B cell (primary cell): ENCODE measurements around the gene PLEKHJ1. TPM values are rescaled to one million over a fixed set of nuclear protein-coding genes. Genes with fewer than 3 reads are reported as not detected.

Experiments
- ATAC-seq: fragments of 200-7000 bp; cut with Tn5 transposase; one replicate; pipeline ENCODE4 v1.10.0; 2021; ENCODE audit warnings: low read depth, mild to moderate bottlenecking, moderate number of reproducible peaks, moderate library complexity
- CTCF ChIA-PET: fragments of 350-600 bp; sonication (Branson Sonifier 250); formaldehyde crosslinking; loops from one replicate; lab custom pipeline; 2021; ENCODE audit warnings: antibody characterized with exemption, inconsistent platforms; lab: Charles Lee
- POLR2A ChIA-PET: fragments of 350-600 bp; sonication (Branson Sonifier 250); formaldehyde crosslinking; loops from one replicate; lab custom pipeline; 2021; ENCODE audit warnings: antibody characterized with exemption; lab: Charles Lee
- DNase-seq: peaks from one replicate; pipeline ENCODE4 v3.0.0; 2013
- H2AFZ ChIP-seq: 2 replicates; pipeline ENCODE4 v1.6.1; 2012; ENCODE audit warnings: mild to moderate bottlenecking, low read depth, low read length; ENCODE audit not compliant: insufficient read depth, poor library complexity, severe bottlenecking
- H3K27ac ChIP-seq, 2 donors: 1 replicate in 1 of 2; 2 replicates in 1 of 2; pipeline ENCODE4 v1.5.1; 2012 to 2013; ENCODE audit warnings: low read length in 2 of 2, mild to moderate bottlenecking in 2 of 2, moderate library complexity in 1 of 2
- H3K27me3 ChIP-seq, 4 experiments: fragments of 200-600 bp in 1 of 4; sonication (generic) in 1 of 4; replicated peaks in 1 of 4; 1 replicate in 2 of 4; 2 replicates in 2 of 4; pipeline versions ENCODE4 v1.6.1 to v1.7.0; 2013 to 2016; ENCODE audit warnings: low read length in 3 of 4, mild to moderate bottlenecking in 2 of 4, mixed read lengths in 1 of 4, moderate library complexity in 1 of 4; ENCODE audit not compliant: insufficient read depth in 4 of 4, control insufficient read depth in 3 of 4; ENCODE audit errors: control extremely low read depth in 1 of 4
- H3K36me3 ChIP-seq, 2 experiments: replicated peaks in 1 of 2; 1 replicate in 1 of 2; 2 replicates in 1 of 2; pipeline versions ENCODE4 v1.6.1 to v1.7.1; 2013; ENCODE audit warnings: low read length in 1 of 2; ENCODE audit not compliant: insufficient read depth in 2 of 2, control insufficient read depth in 1 of 2; ENCODE audit errors: control extremely low read depth in 1 of 2, extremely low read depth in 1 of 2
- H3K4me1 ChIP-seq, 2 donors: fragments of 200-600 bp in 1 of 2; sonication (generic) in 1 of 2; 1 replicate in 1 of 2; 2 replicates in 1 of 2; pipeline versions ENCODE4 v1.5.1 to v1.6.1; 2013 to 2017; ENCODE audit warnings: low read length in 2 of 2; ENCODE audit not compliant: control insufficient read depth in 2 of 2, insufficient read depth in 2 of 2
- H3K4me2 ChIP-seq: replicated peaks from 2 replicates; pipeline ENCODE3; 2012; ENCODE audit warnings: mild to moderate bottlenecking, low read depth, low read length; ENCODE audit not compliant: poor library complexity, severe bottlenecking
- H3K4me3 ChIP-seq, 5 experiments: fragments of 200-600 bp in 1 of 5; sonication (generic) in 1 of 5; 1 replicate in 3 of 5; 2 replicates in 2 of 5; pipeline versions ENCODE4 v1.5.1 to v1.7.0; 2011 to 2016; ENCODE audit warnings: low read length in 4 of 5, mild to moderate bottlenecking in 4 of 5, low read depth in 2 of 5, control low read depth in 1 of 5, moderate library complexity in 1 of 5; ENCODE audit not compliant: insufficient read depth in 1 of 5; ENCODE audit errors: control extremely low read depth in 1 of 5, extremely low read depth in 1 of 5
- H3K79me2 ChIP-seq: fragments of 200-600 bp; sonication (generic); one replicate; pipeline ENCODE4 v1.6.0; 2016; ENCODE audit warnings: low read length; ENCODE audit not compliant: control insufficient read depth, insufficient read depth
- H3K9ac ChIP-seq: fragments of 200-600 bp; sonication (generic); 2 replicates; pipeline ENCODE4 v1.6.1; 2017; ENCODE audit warnings: mild to moderate bottlenecking, low read length, moderate library complexity
- H3K9me3 ChIP-seq, 3 donors: one replicate each; pipeline versions ENCODE4 v1.6.1 to v1.7.1; 2013; ENCODE audit warnings: low read length in 2 of 3; ENCODE audit not compliant: control insufficient read depth in 2 of 3, insufficient read depth in 1 of 3; ENCODE audit errors: control extremely low read depth in 1 of 3
- H4K20me1 ChIP-seq: 2 replicates; pipeline ENCODE4 v1.6.0; 2012; ENCODE audit warnings: mild to moderate bottlenecking, low read length; ENCODE audit not compliant: insufficient read depth, control insufficient read depth, poor library complexity, severe bottlenecking
- H3K27ac Mint-ChIP-seq: one replicate; pipeline ENCODE4 v1.8.0; 2021; ENCODE audit warnings: mixed read lengths
- H3K27me3 Mint-ChIP-seq: one replicate; pipeline ENCODE4 v1.8.0; 2021; ENCODE audit warnings: mixed read lengths
- H3K4me1 Mint-ChIP-seq: one replicate; pipeline ENCODE4 v1.8.0; 2021; ENCODE audit warnings: mixed read lengths
- H3K4me3 Mint-ChIP-seq: one replicate; pipeline ENCODE4 v1.8.0; 2021; ENCODE audit warnings: mixed read lengths
- H3K9me3 Mint-ChIP-seq: one replicate; pipeline ENCODE4 v1.8.0; 2022; ENCODE audit warnings: mixed read lengths; ENCODE audit not compliant: insufficient read depth
- EZH2 ChIP-seq: IDR thresholded peaks from 2 replicates; pipeline ENCODE4 v1.6.1; 2012; ENCODE audit warnings: borderline replicate concordance, low read depth, mild to moderate bottlenecking, moderate library complexity, low read length; ENCODE audit not compliant: insufficient read depth, poor library complexity, severe bottlenecking
- WGBS: methylation state at CpG from one replicate; pipeline ENCODE4 v1.1.5; 2013; ENCODE audit warnings: missing lambda C conversion rate; ENCODE audit not compliant: insufficient coverage; 5-methylcytosine and 5-hydroxymethylcytosine counted together
- intact Hi-C: fragments of 100-400 bp; cut with micrococcal nuclease; formaldehyde crosslinking; loops from one replicate; pipeline ENCODE4 v1.10.0; 2022
- polyA plus RNA-seq: library from polyadenylated mRNA; depleted of rRNA; stranded (reverse); fragments of >200 nt; gene quantifications from 2 replicates; pipeline ENCODE4 v1.2.3, GENCODE V29; 2012
- total RNA-seq, 2 donors: library from RNA; stranded (reverse); fragments of 120-200 nt in 1 of 2; gene quantifications; 1 replicate in 1 of 2; 2 replicates in 1 of 2; pipeline versions ENCODE4 v1.2.3 to v1.2.4, GENCODE V29; 2013 to 2022
- TF ChIP-seq, protein P1 (sequence below): fragments of 200-600 bp; IDR thresholded peaks from one replicate; pipeline ENCODE4 v1.8.0; 2022; ENCODE audit warnings: antibody characterized with exemption, mild to moderate bottlenecking

PLEKHJ1 gene
- total and polyA plus RNA-seq, 2 donors (not counting 1 experiment from before 2014, with no cell fraction given), result 86.7 to 117 TPM

DNA sequence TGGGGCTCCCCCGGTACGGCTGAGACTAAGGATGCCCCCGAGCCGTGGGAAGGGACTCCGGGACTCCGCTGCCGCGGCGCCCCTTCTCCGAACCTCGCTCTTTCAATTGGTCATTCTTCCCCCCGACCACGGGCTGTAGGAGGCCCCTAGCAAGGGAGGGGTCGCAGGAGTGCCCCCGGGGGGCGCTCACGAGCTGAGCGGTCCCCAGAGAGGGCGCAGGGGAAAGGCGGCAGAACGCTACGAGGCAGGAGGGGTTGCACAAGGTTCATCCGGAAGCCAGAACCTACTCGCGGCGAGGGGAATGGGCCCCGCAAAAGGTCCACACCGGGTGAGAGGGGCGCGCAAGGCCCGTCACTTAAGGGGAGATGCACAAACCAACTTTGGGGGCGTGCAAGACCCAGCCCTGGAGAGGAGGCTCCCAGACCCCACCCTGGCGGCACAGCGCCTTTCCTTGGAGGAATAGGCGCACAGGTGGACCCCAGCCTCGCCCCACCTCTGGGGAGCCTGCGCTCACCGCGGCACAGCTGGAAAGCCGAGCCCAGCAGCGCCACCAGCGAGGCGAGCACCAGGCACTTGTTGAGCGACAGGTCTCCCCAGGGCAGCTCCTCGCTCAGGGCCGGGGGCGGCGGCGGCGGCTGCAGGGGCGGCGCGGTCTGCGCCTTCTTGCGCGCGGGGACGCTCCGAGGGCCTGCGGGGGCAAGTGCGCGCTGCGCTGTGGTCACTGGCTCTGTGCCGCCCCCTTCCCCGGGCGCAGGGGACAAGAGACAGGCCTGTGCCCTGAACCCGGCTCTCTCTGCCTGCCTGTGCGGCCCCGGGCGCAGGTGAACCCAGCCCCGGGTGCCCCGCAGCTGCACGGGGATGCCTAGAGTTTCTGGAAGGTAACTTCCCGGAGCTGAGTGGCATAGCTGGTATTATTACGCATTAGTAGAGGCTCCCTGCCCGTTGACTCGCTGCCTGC is 17.3 kb upstream of the PLEKHJ1 start:
- H3K4me1 ChIP-seq, result peaks cover 54 to 69% of the 10 kb centered on the region in 2 donors
- peak overlapping the region; percentile 72 for H3K9ac ChIP-seq
- peak overlapping the region; percentile 65 for H3K27ac Mint-ChIP-seq

More for the DNA sequence above, 17.3 kb upstream of the PLEKHJ1 start:
- H3K27me3 ChIP-seq, result peaks cover 0 to 38% (median 14%) of the 10 kb centered on the region in 4 experiments
- H3K9me3 ChIP-seq, result peaks cover 0 to 15% (median 0%) of the 10 kb centered on the region in 3 donors
- Mint-ChIP-seq H3K27me3 (no peaks in the 10 kb centered on the region), H3K4me1 (peaks cover 43% of the 10 kb centered on the region), H3K4me3 (peak overlapping the region; percentile 88), H3K9me3 (no peaks in the 10 kb centered on the region)
- WGBS, result 9% methylated on average over 77 of the region's 77 CpGs
- intact Hi-C loops, result loop anchor here (1.0 to 5.0 kb wide), 3 partner anchors 17 to 34 kb away; partner anchors contain the start of genes PLEKHJ1 and SF3A2
- peak overlapping the region; percentile 100 for H3K4me2 ChIP-seq
- peak overlapping the region; percentile 86 for H2AFZ ChIP-seq
- no peak overlapping the region for H3K27ac ChIP-seq
- TF ChIP-seq, protein P1, sequence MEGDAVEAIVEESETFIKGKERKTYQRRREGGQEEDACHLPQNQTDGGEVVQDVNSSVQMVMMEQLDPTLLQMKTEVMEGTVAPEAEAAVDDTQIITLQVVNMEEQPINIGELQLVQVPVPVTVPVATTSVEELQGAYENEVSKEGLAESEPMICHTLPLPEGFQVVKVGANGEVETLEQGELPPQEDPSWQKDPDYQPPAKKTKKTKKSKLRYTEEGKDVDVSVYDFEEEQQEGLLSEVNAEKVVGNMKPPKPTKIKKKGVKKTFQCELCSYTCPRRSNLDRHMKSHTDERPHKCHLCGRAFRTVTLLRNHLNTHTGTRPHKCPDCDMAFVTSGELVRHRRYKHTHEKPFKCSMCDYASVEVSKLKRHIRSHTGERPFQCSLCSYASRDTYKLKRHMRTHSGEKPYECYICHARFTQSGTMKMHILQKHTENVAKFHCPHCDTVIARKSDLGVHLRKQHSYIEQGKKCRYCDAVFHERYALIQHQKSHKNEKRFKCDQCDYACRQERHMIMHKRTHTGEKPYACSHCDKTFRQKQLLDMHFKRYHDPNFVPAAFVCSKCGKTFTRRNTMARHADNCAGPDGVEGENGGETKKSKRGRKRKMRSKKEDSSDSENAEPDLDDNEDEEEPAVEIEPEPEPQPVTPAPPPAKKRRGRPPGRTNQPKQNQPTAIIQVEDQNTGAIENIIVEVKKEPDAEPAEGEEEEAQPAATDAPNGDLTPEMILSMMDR, result peak; percentile 63
- TF ChIP-seq EZH2, result peak; percentile 38
- ChIA-PET POLR2A (interaction anchor here (0.6 to 8.8 kb wide), 7 partner anchors 14 to 216 kb away, joined by 3 to 134 read pairs (median 5); no protein-coding TSS in a partner anchor), CTCF (interaction anchor here (1.0 to 6.3 kb wide), 12 partner anchors 9 to 138 kb away, joined by 3 to 63 read pairs (median 6); partner anchors contain the start of gene PLEKHJ1)
- H3K36me3 ChIP-seq, result peaks cover 0 to 4% of the 10 kb centered on the region in 2 experiments
- peak overlapping the region; percentile 30 to 70 (median 55) for H3K4me3 ChIP-seq
- DNase-seq, result peak; percentile 77
- peaks cover 31% of the 10 kb centered on the region for H4K20me1 ChIP-seq
- peak; percentile 40 for ATAC-seq
- H3K79me2 ChIP-seq, result peaks cover 4% of the 10 kb centered on the region
